Measurements from ENCODE around the gene SLC7A1. TPM values are rescaled to one million over a fixed set of nuclear protein-coding genes. Genes with fewer than 3 reads are reported as not detected.

Gene SLC7A1
- total RNA-seq, 1 donor from 2014 or later: 24.5 TPM

- DNase-seq (ENCODE audit: low read depth, low spot score): no peak
Measured at GRCh38 chr13:29490561-29490885, 105.0 kb downstream of the SLC7A1 start.

GRCh38 chr13:29489650-29490560 lies 105.6 kb downstream of the SLC7A1 start:
- no peak for DNase-seq (ENCODE audit: low read depth, low spot score)

- DNase-seq (ENCODE audit: low read depth, low spot score): no peak
Measured at GRCh38 chr13:29487466-29488454, 107.7 kb downstream of the SLC7A1 start.

GRCh38 chr13:29486551-29486950 lies 108.9 kb downstream of the SLC7A1 start:
- no peak for DNase-seq (ENCODE audit: low read depth, low spot score)

- no peak for DNase-seq (ENCODE audit: low read depth, low spot score)
Measured at GRCh38 chr13:29484796-29485195, 110.7 kb downstream of the SLC7A1 start.

- no peak for DNase-seq (ENCODE audit: low read depth, low spot score)
Measured at GRCh38 chr13:29484236-29484635, 111.3 kb downstream of the SLC7A1 start.

- no peak for DNase-seq (ENCODE audit: low read depth, low spot score)
Measured at GRCh38 chr13:29483623-29484022, 111.9 kb downstream of the SLC7A1 start.

- DNase-seq (ENCODE audit: low read depth, low spot score): no peak
Measured at GRCh38 chr13:29483211-29483610, 112.3 kb downstream of the SLC7A1 start.

GRCh38 chr13:29482504-29482903 lies 113.0 kb downstream of the SLC7A1 start:
- no peak for DNase-seq (ENCODE audit: low read depth, low spot score)

GRCh38 chr13:29481603-29482002 lies 113.9 kb downstream of the SLC7A1 start:
- DNase-seq (ENCODE audit: low read depth, low spot score): no peak

GRCh38 chr13:29480893-29481525 lies 114.5 kb downstream of the SLC7A1 start:
- no peak for DNase-seq (ENCODE audit: low read depth, low spot score)

- no peak for DNase-seq (ENCODE audit: low read depth, low spot score)
Measured at GRCh38 chr13:29479716-29480492, 115.6 kb downstream of the SLC7A1 start.

- DNase-seq (ENCODE audit: low read depth, low spot score): no peak
Measured at GRCh38 chr13:29476046-29476445, 119.4 kb downstream of the SLC7A1 start.

- no peak for DNase-seq (ENCODE audit: low read depth, low spot score)
Measured at GRCh38 chr13:29474991-29475390, 120.5 kb downstream of the SLC7A1 start.

- DNase-seq (ENCODE audit: low read depth, low spot score): no peak
Measured at GRCh38 chr13:29473166-29473565, 122.3 kb downstream of the SLC7A1 start.

GRCh38 chr13:29472332-29472961 lies 123.0 kb downstream of the SLC7A1 start:
- DNase-seq (ENCODE audit: low read depth, low spot score): peak; percentile 17

GRCh38 chr13:29471551-29471950 lies 123.9 kb downstream of the SLC7A1 start:
- no peak for DNase-seq (ENCODE audit: low read depth, low spot score)

GRCh38 chr13:29465741-29466293 lies 129.7 kb downstream of the SLC7A1 start:
- no peak for DNase-seq (ENCODE audit: low read depth, low spot score)

GRCh38 chr13:29464105-29464679 lies 131.3 kb downstream of the SLC7A1 start:
- DNase-seq (ENCODE audit: low read depth, low spot score): no peak
